ENCODE results near the gene SENP2.
A peak's percentile ranks its signal among the peaks of the same experiment; 100 is the strongest.
"Not testable (repeated sequence)": the region's sequence is repeated elsewhere in the genome, so short reads cannot be mapped to it uniquely, and the experiment has no call there.

Gene SENP2

GRCh38 chr3:185649414-185649813 is 63.3 kb downstream of the SENP2 start:
- no peak for DNase-seq

- DNase-seq, result no peak
These were observed 65.9 kb downstream of the SENP2 start for GRCh38 chr3:185651971-185652370.

- no peak for DNase-seq
These were observed 68.1 kb downstream of the SENP2 start for GRCh38 chr3:185653949-185654757.

- no peak for DNase-seq
These were observed 68.7 kb downstream of the SENP2 start for GRCh38 chr3:185654758-185655145.

- DNase-seq, result no peak
These were observed 69.6 kb downstream of the SENP2 start for GRCh38 chr3:185655426-185656320.

GRCh38 chr3:185656321-185656840 is 70.3 kb downstream of the SENP2 start:
- DNase-seq, result no peak

GRCh38 chr3:185657211-185657610 is 71.1 kb downstream of the SENP2 start:
- no peak for DNase-seq

- DNase-seq, result no peak
These were observed 71.8 kb downstream of the SENP2 start for GRCh38 chr3:185657691-185658503.

GRCh38 chr3:185658504-185658912 is 72.4 kb downstream of the SENP2 start:
- DNase-seq, result no peak

- no peak for DNase-seq
These were observed 72.8 kb downstream of the SENP2 start for GRCh38 chr3:185658943-185659342.

- peak; percentile 49 for DNase-seq
These were observed 74.1 kb downstream of the SENP2 start for GRCh38 chr3:185659942-185660921.

- not testable (repeated sequence) for DNase-seq
These were observed 75.2 kb downstream of the SENP2 start for GRCh38 chr3:185661296-185661695.

GRCh38 chr3:185661772-185662171 is 75.7 kb downstream of the SENP2 start:
- no peak for DNase-seq

- no peak for DNase-seq
These were observed 77.8 kb downstream of the SENP2 start for GRCh38 chr3:185663929-185664328.

- no peak for DNase-seq
These were observed 81.5 kb downstream of the SENP2 start for GRCh38 chr3:185667574-185667973.

- no peak for DNase-seq
These were observed 91.2 kb downstream of the SENP2 start for GRCh38 chr3:185677146-185677829.

GRCh38 chr3:185678027-185678426 is 91.9 kb downstream of the SENP2 start:
- no peak for DNase-seq

GRCh38 chr3:185680231-185680630 is 94.1 kb downstream of the SENP2 start:
- no peak for DNase-seq

Data from activated CD8-positive, alpha-beta memory T cell treated with anti-CD3 and anti-CD28 coated beads, Interleukin-2, amount 50 U/mL, for 4 hours (primary cell).